Frontal cortex (tissue), 4 donors: ENCODE data around the gene REX1BD. TPM values are rescaled to one million over a fixed set of nuclear protein-coding genes. Genes with fewer than 3 reads are reported as not detected.
"Not testable (repeated sequence)": the region's sequence is repeated elsewhere in the genome, so short reads cannot be mapped to it uniquely, and the experiment has no call there.

ENCODE experiments used
- DNase-seq, 2 donors: peaks; one replicate each; pipeline ENCODE4 v3.0.0; 2012; ENCODE audit warnings: low spot score in 2 of 2
- FAIRE-seq: peaks from 2 replicates; lab custom pipeline; 2012; peaks lifted over from hg19 to GRCh38; lab: Jason Lieb, UNC
- total RNA-seq: library from RNA; depleted of rRNA; stranded (reverse); fragments of >200 nt; gene quantifications from one replicate; pipeline ENCODE4 v1.2.3, GENCODE V29; 2014
- donor health status: control.
- donor health status: control.
- donor health status: control.

The REX1BD gene
- 17.1 TPM for total RNA-seq

DNA sequence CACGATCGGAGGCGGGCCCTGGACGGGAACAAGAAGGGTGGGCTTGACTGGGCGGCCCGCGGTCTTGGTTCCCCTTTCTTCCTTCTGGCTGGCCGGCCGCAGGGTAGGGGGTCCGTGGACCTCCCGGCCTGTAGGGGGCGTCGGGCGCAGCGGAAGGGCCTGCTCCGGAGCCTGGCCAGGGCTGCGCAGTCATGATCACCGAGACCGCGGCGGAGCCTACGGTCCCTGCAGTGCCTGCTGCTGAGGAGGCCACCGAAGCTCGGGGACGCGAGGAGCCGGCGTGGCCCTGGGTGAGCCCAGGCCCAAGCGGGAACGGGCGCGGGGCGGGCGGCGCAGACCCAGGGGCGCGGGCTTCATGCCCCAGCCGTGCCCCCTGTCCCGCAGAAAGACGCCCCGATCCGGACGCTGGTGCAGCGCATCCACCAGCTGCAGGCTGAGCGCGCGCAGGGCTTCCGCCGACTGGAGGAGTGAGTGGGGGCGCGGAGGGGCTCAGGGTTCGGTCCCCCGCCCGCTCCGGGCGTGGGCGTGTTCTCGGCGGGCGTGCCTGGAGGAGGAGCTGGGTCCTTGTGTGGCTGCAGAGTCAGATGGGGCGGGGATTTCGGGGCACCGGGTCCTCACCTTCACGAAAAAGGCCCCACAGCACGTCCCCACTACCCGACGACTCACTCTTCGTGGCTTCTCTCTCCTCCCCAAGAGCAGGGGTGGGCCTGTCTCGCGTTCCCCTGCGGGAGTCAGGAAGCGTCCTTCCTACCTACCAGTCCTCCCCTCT lies at the start of gene REX1BD:
TSS of gene REX1BD (plus strand) at position 188 of the 769 bp plus-strand sequence. CDS start at position 192, 4 bp downstream.
- DNase-seq (peak; percentile 76 to 81), FAIRE-seq (no peak)

DNA sequence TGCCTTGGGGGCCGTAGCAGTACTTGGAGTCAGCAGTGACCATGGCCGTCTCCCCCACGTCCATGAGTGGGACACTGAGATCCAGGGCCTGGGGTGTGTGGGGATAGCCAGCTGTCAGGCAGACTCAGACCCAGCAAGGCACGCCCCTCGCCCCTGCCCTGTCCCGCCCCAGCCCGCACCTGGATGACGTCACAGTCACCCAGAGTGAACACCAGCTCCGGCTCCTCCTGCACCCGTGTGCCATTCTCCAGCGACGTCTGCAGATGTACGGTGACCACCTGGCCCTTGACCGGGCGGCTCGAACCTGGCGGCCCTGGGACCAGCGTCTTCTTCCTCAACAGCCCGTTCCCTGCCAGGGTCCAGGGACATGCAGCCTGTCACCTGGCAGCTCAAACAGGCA lies 49.2 kb upstream of the REX1BD start:
- FAIRE-seq (no peak), DNase-seq (no peak)

DNA sequence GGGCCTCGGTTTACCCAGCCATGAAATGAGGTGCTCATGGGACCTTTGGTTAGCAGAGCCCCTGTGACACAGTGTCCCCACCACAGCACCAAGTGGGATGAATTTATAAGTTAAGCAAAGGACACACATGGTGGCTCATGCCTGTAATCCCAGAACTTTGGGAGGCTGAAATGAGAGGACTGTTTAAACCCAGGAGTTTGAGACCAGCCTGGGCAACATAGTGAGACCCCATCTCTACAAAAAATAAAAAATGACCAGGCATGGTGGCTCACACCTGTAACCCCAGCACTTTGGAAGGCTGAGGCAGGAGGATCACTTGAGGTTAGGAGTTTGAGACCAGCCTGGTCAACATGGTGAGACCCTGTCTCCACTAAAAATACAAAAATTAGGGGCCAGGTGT lies 48.4 kb upstream of the REX1BD start:
- DNase-seq, FAIRE-seq: not testable (repeated sequence)

DNA sequence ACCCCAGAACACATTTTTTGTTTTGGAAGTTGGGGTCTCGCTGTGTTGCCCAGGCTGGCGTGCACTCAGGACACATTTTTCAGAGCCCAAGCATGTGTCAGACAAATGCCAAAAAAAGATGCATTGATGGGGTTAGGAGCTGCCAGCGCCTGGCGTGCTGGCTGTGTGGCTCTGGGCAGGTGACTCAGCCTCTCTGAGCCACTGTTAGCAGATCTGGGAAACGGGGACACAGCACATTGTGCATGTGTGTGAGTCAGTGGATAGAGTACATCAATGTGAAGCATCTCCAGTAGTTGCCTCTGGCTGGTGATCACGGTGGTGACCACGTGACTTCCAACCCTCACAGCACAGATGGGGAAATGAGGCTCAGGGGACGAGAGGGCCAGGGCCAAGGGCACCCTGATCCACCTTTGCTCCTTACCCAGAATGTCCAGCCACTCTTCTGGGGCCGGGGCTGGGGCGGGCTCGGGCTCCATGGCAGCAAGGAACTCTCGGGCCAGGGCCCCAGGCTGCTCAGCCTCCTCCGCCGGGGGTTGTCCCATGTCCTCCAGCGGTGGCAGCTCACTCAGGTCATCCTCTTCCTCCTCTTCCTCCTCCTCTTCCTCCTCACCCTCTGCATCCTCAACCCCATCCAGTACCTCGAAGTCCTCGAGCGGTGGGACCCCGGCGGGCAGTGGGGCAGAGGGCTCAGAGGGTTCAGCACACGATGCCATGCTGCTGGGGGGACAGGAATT lies 47.2 kb upstream of the REX1BD start:
- FAIRE-seq, result no peak
- no peak for DNase-seq

DNA sequence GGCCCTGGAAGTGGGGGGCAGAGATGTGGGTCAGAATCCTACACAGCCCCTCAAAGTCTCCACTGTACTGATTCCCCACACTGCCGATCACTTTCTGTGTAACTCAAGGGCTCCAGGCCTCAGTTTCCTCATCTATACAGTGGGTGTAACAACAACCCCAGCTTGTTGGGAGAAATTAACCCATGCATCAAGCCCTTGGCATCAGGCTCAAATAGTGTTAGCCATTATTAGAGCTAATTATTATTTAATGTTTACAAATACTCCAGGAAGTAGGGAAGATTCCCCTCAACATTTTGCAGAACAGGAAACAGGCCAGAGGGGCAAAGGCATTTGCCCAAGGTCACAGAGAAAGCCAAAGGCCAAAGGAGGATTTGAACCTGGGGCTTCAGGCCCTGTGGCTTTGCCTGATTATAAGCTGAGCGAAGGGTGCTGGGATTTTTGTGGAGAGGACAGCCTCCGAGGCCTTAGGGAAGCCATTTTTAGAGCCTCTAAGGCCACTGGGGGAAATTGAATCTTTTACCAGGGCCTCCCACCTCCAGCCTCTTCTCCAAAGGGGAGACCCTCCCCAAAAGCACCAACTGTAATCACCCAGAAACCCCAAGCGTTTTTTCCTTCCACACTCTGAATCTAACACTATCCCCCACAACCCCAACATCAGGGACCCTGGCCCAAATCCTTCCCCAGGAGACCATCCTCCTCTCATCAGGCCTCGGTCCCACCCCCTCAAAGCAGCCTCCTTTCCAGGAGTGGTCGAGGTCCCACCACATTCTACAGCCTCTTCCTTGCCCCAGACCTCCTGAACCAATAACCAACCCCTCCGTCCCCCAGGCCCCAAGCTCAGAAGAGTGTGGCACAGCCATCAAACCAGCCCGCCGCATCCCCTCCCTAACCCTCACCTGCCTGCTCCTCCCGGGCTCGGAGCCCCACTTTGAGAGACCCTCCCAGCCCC lies 46.3 kb upstream of the REX1BD start:
- FAIRE-seq (no peak), DNase-seq (peak in 1 of 2 donors; percentile 47)

DNA sequence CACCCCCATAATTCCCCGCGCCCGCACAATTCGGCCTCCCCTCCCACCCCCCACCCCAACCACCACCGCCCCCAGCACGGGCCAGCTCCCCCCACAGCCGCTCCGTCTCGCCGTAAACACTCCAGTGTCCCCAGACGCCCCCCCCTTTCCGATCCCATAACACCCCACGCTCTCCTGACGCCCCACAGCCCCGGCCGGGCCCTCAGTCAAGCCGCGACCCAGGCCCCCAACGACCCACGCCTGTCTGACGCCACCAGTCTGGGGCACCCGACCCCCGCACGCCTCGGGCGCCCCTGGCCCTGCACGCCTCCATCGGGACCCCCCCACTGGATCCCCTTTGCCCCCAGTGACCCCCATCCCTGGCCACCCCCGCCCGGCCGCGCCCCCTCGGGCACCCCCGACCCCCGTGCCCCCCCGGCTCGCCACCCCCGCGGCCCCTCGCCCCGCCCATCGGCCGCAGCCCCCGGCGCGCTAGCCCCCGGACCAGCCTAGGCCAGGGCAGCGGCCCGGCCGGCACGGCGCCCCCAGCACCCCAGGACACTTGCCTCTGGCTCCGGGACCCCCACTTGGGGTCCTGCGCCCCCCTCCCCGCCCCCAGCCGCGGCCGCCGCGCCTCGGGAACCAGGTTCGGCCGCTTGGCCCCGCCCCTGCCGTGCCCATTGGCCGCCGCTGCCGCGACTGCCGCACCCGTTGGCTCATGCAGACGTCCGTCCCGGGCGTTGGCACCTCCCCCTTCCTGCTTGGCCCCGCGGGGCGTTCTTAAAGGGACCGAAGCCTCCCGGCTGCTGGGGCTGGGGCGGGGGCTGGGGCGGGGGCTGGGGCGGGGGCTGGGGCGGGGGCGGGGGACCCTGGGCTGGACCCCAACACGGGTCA lies 45.4 kb upstream of the REX1BD start, which contains the start of gene FKBP8:
TSS of gene FKBP8 (minus strand) at position 633 of the 873 bp plus-strand sequence. CDS start 1,603 bp downstream, outside the sequence.
- DNase-seq, result peak; percentile 99
- no peak for FAIRE-seq

DNA sequence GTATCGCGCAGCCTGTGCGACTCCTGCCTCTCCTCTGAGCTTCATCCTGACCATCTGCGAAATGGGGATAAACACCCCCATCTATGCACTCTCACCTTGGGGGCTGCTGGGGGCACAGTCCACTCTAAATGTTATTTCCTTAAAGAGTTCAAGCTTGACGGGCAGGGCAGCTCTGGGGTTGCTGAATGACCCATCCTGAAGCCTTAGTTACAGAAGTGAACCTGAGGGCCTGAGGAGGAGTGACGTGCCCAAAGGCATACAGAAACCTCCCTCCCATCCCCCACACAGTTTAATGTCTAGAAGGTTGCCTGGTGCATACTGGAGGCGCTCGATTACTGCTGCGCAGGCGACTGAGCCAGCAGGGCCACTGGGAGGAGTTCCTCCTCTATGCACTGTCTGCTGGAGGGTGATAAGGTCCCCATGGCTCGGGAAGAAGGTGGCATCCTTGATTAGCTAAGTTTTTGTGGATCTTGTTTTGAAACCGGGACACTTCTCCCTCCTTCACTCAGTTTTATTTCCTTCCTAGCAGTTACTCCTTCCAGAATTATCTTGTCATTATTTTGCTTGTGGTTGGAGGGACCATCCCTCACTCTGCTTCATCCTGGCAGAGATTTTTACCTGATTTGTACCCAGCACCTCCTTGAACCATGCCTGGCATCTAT lies 44.7 kb upstream of the REX1BD start:
- DNase-seq (peak in 1 of 2 donors; percentile 52), FAIRE-seq (no peak)

DNA sequence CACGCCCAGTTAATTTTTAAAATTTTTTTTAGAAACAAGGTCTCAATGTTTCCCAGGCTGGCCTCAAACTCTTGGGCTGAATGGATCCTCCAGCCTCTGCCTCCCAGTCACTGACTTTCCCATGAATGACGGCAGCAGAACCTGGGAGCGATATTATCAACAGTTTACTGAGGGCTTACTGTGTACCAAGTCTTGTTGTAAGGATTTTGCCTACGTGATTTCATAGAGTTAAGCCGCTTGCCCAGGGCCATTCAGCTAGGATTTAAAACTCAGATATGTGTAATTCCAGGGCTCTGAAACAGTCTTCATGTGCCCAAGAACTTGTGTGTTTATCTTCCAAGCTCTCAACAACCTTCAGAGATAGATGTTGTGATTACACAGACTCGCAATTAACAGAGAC lies 37.0 kb upstream of the REX1BD start:
- no peak for DNase-seq
- no peak for FAIRE-seq

DNA sequence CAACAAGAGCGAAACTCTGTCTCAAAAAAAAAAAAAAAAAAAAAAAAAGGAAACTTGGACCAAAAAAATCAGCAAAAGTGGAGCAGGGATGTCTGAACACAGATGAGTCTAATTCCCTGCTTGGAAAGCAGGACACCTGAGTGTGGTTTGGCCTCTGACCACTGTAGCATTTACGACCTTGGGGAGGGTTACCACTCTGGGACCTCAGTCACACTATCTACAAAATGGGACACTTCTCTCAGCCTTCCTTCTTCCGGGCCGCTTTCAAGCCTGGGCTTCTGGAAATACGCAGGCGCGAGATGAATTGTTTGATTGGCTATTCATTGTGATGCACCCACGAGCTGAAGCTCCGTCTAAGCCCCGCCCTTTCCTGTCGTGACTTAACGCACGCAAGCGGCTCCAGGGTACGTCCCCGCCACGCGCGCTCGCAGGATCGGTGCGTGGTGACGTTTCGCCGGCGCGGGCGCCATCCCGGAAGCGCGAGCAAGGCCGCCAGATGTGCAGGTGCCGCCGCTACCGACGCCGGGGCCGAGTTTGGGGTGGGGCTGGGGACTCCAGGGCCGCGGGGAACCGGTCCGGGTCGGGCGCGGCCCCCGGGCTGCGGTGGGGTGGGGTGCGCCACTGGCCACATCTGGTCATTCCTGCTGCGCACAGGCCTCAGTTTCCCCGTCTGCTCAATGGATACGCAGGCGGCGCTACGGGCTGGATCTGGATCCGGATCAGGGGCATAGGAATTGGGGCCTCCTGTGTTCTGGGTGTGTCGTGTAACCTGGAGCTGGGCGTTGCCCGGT lies 31.0 kb upstream of the REX1BD start, which contains the start of gene KXD1:
TSS of gene KXD1 (plus strand) at position 460 of the 791 bp plus-strand sequence. CDS start 4,187 bp downstream, outside the sequence.
- FAIRE-seq, result peak; percentile 26
- DNase-seq, result peak; percentile 95 to 97

DNA sequence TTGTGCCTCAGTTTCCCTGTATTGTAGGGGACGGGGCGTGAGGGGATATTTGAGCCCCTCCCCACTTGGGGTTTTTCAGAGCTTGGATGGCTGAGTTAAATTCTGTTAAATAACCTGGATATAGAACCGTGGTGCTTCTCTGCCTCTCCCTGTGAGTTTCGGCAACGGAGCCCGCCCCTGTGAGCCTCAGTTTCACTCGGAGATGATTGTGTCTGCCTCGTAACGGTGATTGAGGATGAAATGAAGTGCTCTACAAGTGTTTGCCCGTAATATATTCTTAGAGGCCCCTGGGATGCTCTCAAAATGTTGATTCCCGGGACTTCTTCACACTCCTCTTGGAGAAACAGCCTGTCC lies 30.4 kb upstream of the REX1BD start:
- no peak for FAIRE-seq
- DNase-seq, result no peak

DNA sequence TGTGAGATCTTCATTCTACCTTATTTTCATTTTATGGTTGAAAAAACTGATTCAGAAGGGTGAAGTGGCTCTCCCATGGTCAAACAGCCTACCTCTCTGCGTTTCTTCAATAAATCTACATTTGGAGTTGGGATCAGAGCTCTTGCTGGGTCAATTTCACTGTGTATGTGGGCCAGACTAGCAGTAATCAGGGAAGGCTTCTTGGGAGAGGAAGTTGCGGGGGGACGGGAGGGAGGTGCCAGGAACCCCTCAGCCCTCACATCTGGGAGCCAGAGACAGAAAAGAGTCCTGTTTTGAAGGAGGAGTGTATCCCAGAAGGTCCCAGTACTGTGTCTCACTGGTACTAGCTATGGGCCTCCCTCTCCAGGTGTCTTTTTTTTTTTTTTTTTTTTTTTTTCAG lies 30.0 kb upstream of the REX1BD start:
- FAIRE-seq (no peak), DNase-seq (no peak)

DNA sequence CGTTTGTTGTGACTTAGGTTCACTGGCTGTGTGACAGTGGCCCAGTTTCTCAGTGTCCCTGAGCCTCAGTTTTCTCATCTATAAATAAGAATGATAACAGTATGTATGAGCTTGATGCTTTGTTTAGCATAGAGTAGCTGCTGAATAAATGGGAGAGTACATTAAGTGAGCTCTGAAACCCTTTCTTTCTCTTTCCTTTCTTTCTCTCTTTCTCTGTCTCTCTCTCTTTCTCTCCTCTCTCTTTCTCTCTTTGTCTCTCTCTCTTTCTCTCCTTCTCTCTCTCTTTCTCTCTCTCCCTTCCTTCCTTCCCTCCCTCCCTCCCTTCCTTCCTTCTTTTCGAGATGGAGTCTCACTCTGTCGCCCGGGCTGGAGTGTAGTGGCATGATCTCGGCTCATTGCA lies 28.9 kb upstream of the REX1BD start:
- FAIRE-seq, result no peak

DNA sequence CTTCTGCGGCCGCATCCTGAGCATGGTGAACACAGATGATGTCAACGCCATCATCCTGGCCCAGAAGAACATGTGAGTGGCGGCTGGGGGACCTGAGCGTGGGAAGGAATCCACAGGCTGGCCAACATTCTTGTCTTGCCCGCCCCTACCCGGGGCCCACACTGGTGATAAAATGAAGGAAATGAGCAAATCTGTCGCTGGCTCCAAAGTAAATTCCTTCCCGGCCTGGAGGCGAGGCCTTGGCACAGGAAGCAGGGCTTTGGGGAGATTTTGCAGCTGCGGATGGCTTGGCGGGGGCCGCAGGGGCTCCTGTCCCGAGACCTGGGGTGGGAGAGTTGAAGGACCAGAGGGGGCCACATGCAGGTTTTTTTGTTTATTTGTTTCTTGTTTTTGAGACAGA lies 26.5 kb upstream of the REX1BD start:
- FAIRE-seq, result no peak

More for the DNA sequence above, 28.9 kb upstream of the REX1BD start:
- no peak for DNase-seq

DNA sequence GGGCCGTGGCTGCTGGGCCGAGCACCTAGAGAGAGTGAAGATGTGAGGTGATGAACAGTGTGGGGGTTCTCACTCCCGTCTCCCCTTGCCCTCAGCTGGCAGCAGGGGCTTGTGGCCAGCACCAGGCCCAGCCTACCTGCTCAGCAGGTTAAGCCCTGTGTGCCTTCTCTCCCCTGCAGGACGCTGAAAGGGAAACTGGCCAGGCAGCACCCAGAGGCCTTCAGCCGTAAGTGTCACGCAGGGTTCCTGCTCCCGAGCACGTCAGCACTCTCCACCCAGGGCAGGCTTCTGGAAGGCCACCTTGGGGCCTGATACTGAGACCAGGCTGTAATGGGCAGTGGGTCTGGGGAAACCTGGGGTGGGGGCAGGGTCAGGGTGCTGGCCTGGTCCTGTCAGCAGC lies 21.6 kb upstream of the REX1BD start:
- DNase-seq, result no peak
- FAIRE-seq, result no peak

More for the DNA sequence above, 26.5 kb upstream of the REX1BD start:
- DNase-seq, result no peak

DNA sequence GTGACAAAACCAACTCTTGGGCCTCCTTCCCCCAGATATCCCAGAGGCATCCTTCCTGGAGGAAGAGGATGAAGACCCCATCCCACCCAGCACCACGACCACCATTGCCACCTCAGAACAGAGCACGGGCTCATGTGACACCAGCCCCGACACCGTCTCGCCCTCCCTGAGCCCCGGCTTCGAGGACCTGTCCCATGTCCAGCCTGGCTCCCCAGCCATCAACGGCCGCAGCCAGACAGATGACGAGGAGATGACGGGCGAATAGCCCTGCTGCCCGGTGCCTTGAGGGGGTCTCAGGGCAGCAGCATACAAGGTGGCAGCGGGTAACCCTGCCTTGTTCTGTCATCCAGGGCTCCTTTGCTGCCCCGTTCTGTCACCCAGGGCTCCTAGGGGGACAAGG lies 20.2 kb upstream of the REX1BD start:
- FAIRE-seq, result no peak

DNA sequence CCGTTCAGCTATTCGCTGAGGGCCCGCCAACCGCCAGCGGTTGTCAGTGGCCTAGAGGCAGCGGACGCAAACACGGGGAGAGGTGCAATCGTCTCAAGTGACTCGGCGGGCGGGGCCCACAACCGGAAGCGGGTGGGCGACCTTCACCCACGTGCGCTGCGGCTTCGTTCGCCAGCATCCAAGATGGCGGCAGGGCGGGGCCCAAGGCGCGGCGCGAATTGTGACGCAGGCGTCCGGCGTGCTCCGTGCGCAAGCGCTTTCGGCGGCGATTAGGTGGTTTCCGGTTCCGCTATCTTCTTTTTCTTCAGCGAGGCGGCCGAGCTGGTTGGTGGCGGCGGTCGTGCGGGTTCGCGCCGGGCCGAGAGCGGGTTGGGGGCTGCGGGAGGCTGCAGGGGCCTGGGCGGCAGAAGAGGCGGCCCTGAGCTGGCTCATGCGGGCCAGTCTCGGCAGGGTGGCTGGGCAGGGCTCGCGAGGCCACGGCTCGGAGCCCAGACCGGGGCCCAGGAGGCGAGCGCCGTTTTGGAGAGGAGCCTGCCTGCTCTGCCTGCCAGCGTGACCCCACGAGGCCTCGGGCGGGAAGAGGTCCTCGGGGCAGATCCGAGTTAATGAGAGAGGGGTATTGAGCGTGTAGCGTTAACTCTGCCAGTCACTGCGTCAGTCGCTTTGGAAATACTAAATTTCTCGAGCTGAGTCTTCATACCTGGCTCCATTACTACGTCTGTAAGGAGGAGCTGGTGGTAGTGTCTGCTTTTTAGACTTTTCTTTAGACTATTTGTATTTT lies 16.8 kb upstream of the REX1BD start, which contains the start of gene UBA52:
TSS of gene UBA52 (plus strand) at position 294 of the 781 bp plus-strand sequence. CDS start 1,444 bp downstream, outside the sequence.
- FAIRE-seq (no peak), DNase-seq (peak; percentile 92 to 95)

More for the DNA sequence above, 20.2 kb upstream of the REX1BD start:
- DNase-seq, result no peak
